ENCODE measurements around the gene SLC66A1. TPM values are rescaled to one million over a fixed set of nuclear protein-coding genes. Genes with fewer than 3 reads are reported as not detected.

Gene SLC66A1
- total RNA-seq, 1 experiment from 2014 or later: 27.7 TPM

GRCh38 chr1:19354531-19354981, 42.4 kb downstream of the SLC66A1 start:
- H4K20me1 ChIP-seq (ENCODE audit: low read length): 0 out of 2 replicates have a peak, but pooled peaks cover under 1% of the 10 kb centered on the region
- H3K9me2 ChIP-seq (replicated peaks; ENCODE audit: low read length): no peaks in the 10 kb centered on the region
- ATAC-seq (no peak), DNase-seq (no peak)
- peaks cover 4% of the 10 kb centered on the region; the same call in 1 of the 2 replicates for H3K79me2 ChIP-seq (ENCODE audit: low read length)
- no peak for TF ChIP-seq EZH2phosphoT487 (IDR thresholded peaks at IDR 0.05; ENCODE audit: borderline replicate concordance, low read length)
- TF ChIP-seq EZH2 (IDR thresholded peaks at IDR 0.05; ENCODE audit: low read length, unreplicated experiment): no peak
- TF ChIP-seq CTCF (conservative IDR thresholded peaks at IDR 0.05; ENCODE audit: low read depth, low read length): no peak
- no peaks in the 10 kb centered on the region for H3K27me3 ChIP-seq (ENCODE audit: low read length)
- H3K4me2 ChIP-seq (ENCODE audit: low read length): no peak overlapping the region
- ChIA-PET POLR2A (ENCODE audit: unreplicated experiment) (no interaction called here), CTCF (no interaction called here)
- H3K4me3 ChIP-seq (ENCODE audit: low read length): no peak overlapping the region
- no peaks in the 10 kb centered on the region for H3K4me1 ChIP-seq (ENCODE audit: insufficient read depth, low read length)
- no peak overlapping the region for H3K9ac ChIP-seq (ENCODE audit: low read length)
- intact Hi-C loops (cut with micrococcal nuclease): no loop called here
- no peaks in the 10 kb centered on the region for H3K9me3 ChIP-seq (ENCODE audit: low read length)
- H3F3A ChIP-seq (ENCODE audit: low read length, unreplicated experiment): no peaks in the 10 kb centered on the region
- peaks cover 26% of the 10 kb centered on the region; the same call in 1 of the 2 replicates for H3K36me3 ChIP-seq (ENCODE audit: low read depth, low read length)
- H3K27ac ChIP-seq (ENCODE audit: low read length): no peak overlapping the region
- BruUV-seq (replicated peaks): no TSS peak
- H2AFZ ChIP-seq (ENCODE audit: low read length): no peak overlapping the region

- intact Hi-C loops (cut with micrococcal nuclease): no loop called here
- Histone ChIP-seq H3K27ac (ENCODE audit: low read length) (no peak overlapping the region), H3K4me3 (ENCODE audit: low read length) (no peak overlapping the region), H2AFZ (ENCODE audit: low read length) (no peak overlapping the region), H3K4me1 (ENCODE audit: insufficient read depth, low read length) (peaks cover 3% of the 10 kb centered on the region), H3K36me3 (ENCODE audit: low read depth, low read length) (peaks cover 26% of the 10 kb centered on the region; the same call in 1 of the 2 replicates), H4K20me1 (ENCODE audit: low read length) (peaks cover 10% of the 10 kb centered on the region; the same call in 1 of the 2 replicates), H3K9ac (ENCODE audit: low read length) (no peak overlapping the region), H3K9me2 (replicated peaks; ENCODE audit: low read length) (no peaks in the 10 kb centered on the region), H3K79me2 (ENCODE audit: low read length) (peaks cover 17% of the 10 kb centered on the region; the same call in 1 of the 2 replicates), H3F3A (ENCODE audit: low read length, unreplicated experiment) (no peaks in the 10 kb centered on the region), H3K27me3 (ENCODE audit: low read length) (no peaks in the 10 kb centered on the region), H3K4me2 (ENCODE audit: low read length) (no peak overlapping the region), H3K9me3 (ENCODE audit: low read length) (no peaks in the 10 kb centered on the region)
- TF ChIP-seq CTCF (conservative IDR thresholded peaks at IDR 0.05; ENCODE audit: low read depth, low read length): no peak
- no peak for TF ChIP-seq EZH2phosphoT487 (IDR thresholded peaks at IDR 0.05; ENCODE audit: borderline replicate concordance, low read length)
- no peak for TF ChIP-seq EZH2 (IDR thresholded peaks at IDR 0.05; ENCODE audit: low read length, unreplicated experiment)
- POLR2A ChIA-PET (ENCODE audit: unreplicated experiment): no interaction called here
- CTCF ChIA-PET: no interaction called here
- DNase-seq: no peak
- no peak for ATAC-seq
- BruUV-seq (replicated peaks): no TSS peak
These were observed 44.1 kb downstream of the SLC66A1 start for GRCh38 chr1:19356266-19356665.

GRCh38 chr1:19357299-19357986, 45.3 kb downstream of the SLC66A1 start:
- H3K9me3 ChIP-seq (ENCODE audit: low read length): no peaks in the 10 kb centered on the region
- POLR2A ChIA-PET (ENCODE audit: unreplicated experiment): no interaction called here
- intact Hi-C loops (cut with micrococcal nuclease): no loop called here
- BruUV-seq (replicated peaks): no TSS peak
- no peak overlapping the region for H3K9ac ChIP-seq (ENCODE audit: low read length)
- DNase-seq: no peak
- H3K27me3 ChIP-seq (ENCODE audit: low read length): no peaks in the 10 kb centered on the region
- H3K4me2 ChIP-seq (ENCODE audit: low read length): no peak overlapping the region
- ATAC-seq: no peak
- no peak overlapping the region for H3K27ac ChIP-seq (ENCODE audit: low read length)
- no peak overlapping the region for H2AFZ ChIP-seq (ENCODE audit: low read length)
- CTCF ChIA-PET: no interaction called here
- H3F3A ChIP-seq (ENCODE audit: low read length, unreplicated experiment): no peaks in the 10 kb centered on the region
- H3K36me3 ChIP-seq (ENCODE audit: low read depth, low read length): peaks cover 21% of the 10 kb centered on the region; the same call in 1 of the 2 replicates
- TF ChIP-seq CTCF (conservative IDR thresholded peaks at IDR 0.05; ENCODE audit: low read depth, low read length) (no peak), EZH2 (IDR thresholded peaks at IDR 0.05; ENCODE audit: low read length, unreplicated experiment) (no peak), EZH2phosphoT487 (IDR thresholded peaks at IDR 0.05; ENCODE audit: borderline replicate concordance, low read length) (no peak)
- no peaks in the 10 kb centered on the region for H3K9me2 ChIP-seq (replicated peaks; ENCODE audit: low read length)
- H3K79me2 ChIP-seq (ENCODE audit: low read length): peaks cover 17% of the 10 kb centered on the region
- peaks cover 15% of the 10 kb centered on the region for H3K4me1 ChIP-seq (ENCODE audit: insufficient read depth, low read length)
- H4K20me1 ChIP-seq (ENCODE audit: low read length): peaks cover 13% of the 10 kb centered on the region; the same call in 1 of the 2 replicates
- H3K4me3 ChIP-seq (ENCODE audit: low read length): no peak overlapping the region
